Epithelial cell of proximal tubule (primary cell): ENCODE data around the gene PEDS1. TPM values are rescaled to one million over a fixed set of nuclear protein-coding genes. Genes with fewer than 3 reads are reported as not detected.

Experiments used
- DNase-seq: peaks from one replicate; pipeline ENCODE4 v3.0.0-alpha.2; 2011; ENCODE audit warnings: low read depth
- H3K4me3 ChIP-seq: 2 replicates; pipeline ENCODE4 v1.5.1; 2011; ENCODE audit warnings: low read depth, mild to moderate bottlenecking, low read length
- total RNA-seq: library from RNA; depleted of rRNA; stranded (reverse); fragments of >200 nt; gene quantifications from 2 replicates; pipeline ENCODE4 v1.2.3, GENCODE V29; 2015
- TF ChIP-seq, protein P1 (sequence below): conservative IDR thresholded peaks from 2 replicates; pipeline ENCODE4 v1.5.1; 2012; ENCODE audit warnings: low read depth, mild to moderate bottlenecking, low read length

PEDS1 gene
- total RNA-seq, 1 donor from 2014 or later = 43.2 TPM

DNA sequence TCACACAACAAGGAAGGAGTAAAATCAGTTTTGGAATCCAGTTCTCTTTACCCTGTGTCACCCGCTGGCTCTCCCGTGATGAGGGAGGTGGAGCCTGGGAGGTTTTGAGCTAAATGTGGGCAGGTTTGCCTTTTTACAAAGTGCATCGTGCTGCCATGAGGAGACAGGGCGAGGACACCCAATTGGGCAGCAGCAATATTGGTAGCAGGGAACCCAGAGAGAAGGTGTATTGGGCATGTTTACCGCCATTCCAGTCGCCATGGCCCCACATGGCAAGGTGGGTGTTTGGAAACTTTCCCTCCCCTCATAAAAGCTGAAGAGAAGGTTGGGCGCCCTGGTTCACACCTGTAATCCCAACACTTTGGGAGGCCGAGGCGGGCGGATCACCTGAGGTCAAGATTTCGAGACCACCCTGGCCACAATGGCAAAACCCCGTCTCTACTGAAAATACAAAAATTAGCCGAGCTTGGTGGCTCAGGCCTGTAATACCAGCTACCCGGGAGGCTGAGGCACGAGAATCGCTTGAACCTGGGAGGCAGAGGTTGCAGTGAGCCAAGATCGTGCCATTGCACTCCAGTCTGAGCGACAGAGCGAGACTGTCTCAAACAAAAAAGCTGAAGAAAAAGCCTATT lies 37.0 kb downstream of the PEDS1 start:
- no peak for DNase-seq
- peak overlapping the region; percentile 59 for H3K4me3 ChIP-seq
- TF ChIP-seq, protein P1, sequence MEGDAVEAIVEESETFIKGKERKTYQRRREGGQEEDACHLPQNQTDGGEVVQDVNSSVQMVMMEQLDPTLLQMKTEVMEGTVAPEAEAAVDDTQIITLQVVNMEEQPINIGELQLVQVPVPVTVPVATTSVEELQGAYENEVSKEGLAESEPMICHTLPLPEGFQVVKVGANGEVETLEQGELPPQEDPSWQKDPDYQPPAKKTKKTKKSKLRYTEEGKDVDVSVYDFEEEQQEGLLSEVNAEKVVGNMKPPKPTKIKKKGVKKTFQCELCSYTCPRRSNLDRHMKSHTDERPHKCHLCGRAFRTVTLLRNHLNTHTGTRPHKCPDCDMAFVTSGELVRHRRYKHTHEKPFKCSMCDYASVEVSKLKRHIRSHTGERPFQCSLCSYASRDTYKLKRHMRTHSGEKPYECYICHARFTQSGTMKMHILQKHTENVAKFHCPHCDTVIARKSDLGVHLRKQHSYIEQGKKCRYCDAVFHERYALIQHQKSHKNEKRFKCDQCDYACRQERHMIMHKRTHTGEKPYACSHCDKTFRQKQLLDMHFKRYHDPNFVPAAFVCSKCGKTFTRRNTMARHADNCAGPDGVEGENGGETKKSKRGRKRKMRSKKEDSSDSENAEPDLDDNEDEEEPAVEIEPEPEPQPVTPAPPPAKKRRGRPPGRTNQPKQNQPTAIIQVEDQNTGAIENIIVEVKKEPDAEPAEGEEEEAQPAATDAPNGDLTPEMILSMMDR = no peak

DNA sequence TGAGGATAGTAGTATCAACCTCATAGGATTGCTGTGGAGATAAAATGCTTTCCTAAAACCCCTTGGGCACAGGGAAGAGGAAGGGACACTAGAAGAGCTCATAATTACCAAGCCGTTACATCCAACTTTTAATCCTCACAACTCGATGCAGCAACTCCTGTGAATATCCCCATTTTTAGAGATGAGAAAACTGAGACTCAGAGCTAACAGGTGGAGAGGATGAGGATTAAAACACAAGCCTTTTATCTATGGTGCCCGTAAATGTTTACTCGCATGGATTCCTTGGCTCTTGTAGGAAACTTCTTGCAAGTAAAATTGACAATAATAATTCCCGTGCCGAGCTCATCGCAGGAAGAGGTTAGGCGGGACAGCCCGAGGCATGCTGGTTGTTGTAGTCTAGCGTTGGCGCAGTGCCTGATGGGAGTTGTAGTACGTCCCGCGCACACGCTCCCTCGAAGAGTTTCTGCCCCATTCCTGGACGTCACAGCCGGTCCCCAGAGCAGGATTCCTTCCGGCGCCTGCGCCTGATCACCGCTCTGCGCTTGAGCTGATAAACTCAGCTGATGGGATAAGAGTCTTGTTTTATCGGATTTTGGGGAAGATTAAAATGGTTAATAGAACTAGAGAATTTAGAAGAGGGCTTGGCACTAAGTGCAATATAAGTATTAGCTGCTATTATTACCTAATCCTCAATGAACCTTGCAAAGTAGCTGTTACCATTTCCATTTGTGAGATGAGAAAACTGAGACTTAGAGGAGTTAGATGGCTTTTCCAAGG lies 37.7 kb downstream of the PEDS1 start:
- TF ChIP-seq, protein P1 = no peak
- H3K4me3 ChIP-seq = peak overlapping the region; percentile 59
- no peak for DNase-seq

DNA sequence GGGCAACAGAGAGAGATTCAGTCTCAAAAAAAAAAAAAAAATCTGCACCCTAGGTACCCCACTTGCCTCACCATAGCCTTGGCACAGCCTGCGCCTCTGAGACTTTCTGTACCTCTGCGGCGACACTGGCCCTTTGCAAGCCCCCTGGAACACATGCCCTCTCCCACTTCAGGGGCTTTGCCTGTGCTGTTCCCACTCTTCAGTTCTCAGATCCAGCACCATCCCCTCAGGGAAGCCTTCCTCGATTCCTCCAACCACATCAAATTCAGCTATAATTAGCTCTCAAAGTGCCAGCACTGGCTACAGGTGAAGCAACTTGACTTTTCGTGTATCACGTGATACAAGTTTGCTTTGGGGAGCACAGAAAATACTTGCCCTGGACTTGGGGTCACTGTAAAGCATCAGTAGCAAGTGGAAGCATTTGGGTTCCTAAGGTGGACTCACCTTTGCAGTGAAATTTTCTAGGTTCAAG lies 38.4 kb downstream of the PEDS1 start:
- no peak for DNase-seq
- TF ChIP-seq, protein P1 = no peak
- peak overlapping the region; percentile 59 for H3K4me3 ChIP-seq

DNA sequence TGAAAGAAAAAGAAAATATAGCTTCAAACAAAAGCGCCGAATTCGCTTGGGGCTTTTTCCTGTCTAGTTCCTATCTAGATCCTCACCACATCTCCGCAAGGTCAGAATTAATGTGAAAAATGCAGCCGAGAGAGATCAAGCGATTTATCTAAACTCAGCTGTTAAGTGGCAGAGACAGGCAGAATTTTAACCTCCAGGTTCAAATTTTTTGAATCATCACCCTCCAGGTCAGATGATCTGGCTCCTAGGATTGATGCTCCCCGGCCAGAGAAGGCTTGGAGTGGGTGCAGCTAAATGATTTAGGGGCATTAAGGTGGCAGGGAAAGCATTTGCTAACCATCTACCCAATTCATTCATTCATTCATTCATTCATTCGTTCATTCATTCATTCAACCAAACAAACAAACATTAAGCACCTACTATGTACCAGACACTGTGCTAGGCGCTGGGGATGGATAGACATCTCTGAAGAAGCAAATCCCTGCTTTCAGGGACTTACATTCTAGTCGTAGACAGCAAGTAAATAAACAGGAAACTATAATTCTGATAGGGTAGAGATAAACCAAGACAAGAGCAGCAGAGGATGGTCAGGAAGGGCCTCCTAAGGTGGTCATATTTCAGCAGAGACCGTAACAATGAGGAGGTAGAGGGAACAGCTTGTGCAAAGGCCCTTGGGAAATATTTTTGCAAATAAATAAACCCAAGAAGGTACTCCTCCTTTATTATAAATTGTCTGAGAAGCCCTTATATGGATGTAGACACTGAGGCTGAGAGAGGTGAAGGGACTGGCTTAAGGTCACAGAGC lies 39.9 kb downstream of the PEDS1 start:
- H3K4me3 ChIP-seq = peak overlapping the region; percentile 88
- TF ChIP-seq, protein P1 = no peak
- DNase-seq = no peak

DNA sequence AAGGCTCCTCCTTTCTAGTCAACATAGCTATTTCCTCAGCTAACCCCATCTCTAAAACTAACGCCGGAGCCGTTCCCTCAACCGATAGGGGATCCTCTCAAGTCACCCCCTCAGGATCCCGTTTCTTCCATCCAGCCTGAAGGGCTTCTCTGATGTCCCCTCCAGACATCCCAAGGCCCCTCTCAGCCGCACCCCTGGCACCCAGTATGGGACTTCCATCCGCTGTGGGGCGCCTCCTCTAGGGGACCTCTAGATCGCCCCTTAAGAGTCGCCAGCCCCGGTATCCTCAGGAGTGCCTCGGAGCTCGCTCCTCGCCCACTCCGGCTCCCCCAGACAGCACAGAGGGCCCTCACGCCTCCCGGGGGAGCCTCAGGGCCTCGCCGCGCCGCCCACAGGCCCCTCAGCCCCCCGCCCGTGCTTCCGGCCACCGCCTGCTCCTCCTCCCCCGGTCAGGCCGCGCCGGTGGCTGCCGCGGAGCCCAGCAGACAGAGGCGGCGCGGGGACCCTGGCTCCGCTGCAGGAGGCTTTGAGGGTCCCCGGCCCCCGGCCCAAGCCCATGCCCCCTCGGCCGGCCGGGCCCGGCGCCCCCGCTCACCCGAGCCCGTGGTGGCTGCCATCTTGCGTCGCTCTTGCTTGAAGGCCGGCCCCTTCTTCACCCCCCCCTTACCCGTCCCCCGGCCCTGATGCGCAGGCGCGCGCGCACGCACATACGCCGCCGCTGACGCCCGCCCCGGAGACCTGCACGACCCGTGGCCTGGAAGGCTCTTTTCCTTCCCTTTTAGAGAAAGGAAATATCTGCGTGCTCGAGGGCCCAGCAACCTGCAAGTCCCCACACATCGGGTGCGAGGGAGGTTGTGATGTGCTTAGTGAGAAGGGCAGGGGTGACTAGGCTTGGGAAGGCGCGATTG lies 40.8 kb downstream of the PEDS1 start, which contains the start of gene UBE2V1:
Gene UBE2V1 (minus strand): TSS at position 639 of the 908 bp plus-strand sequence. CDS start 22 bp downstream, at position 617.
- TF ChIP-seq, protein P1 = peak; percentile 43
- no peak for DNase-seq
- peak within 1 kb of the TSS; percentile 88 for H3K4me3 ChIP-seq
